ENCODE measurements around the gene MMAB.

Gene MMAB

GRCh38 chr12:109523071-109523470 lies 50.2 kb downstream of the MMAB start:
- Histone ChIP-seq H3K27me3 (no peaks in the 10 kb centered on the region), H3K36me3 (peaks cover 7% of the 10 kb centered on the region), H3K4me3 (ENCODE audit: low read depth, low read length) (no peak overlapping the region), H3K4me1 (peaks cover 63% of the 10 kb centered on the region), H3K9me3 (no peaks in the 10 kb centered on the region)
- peak; percentile 89 for DNase-seq
- no peak for TF ChIP-seq CTCF (IDR thresholded peaks at IDR 0.05; ENCODE audit: low read depth, low read length)

DNA sequence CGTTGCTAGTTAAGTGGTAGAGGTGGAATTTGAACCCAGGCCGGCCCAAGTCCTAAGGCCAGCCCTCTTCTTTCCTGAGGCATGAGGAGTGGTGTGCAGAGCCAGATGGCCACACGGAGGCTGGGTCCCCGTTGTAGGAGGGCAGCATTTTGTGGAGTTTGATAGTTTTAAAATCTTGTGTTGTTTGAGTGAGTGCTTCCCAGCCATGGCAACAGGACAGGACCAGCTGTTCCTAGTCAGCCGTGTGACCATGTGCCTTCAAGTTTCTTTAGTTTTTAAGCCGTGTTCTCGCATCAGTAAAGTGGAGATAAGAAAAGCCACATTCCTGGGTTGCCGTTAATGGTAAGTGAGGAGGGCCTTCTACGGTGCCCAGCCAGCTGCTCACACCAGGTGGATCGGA lies 51.5 kb downstream of the MMAB start:
- no peak for TF ChIP-seq CTCF (IDR thresholded peaks at IDR 0.05; ENCODE audit: low read depth, low read length)
- H3K4me3 ChIP-seq (ENCODE audit: low read depth, low read length) = no peak overlapping the region
- peaks cover 7% of the 10 kb centered on the region for H3K36me3 ChIP-seq
- DNase-seq = no peak
- no peaks in the 10 kb centered on the region for H3K27me3 ChIP-seq
- H3K4me1 ChIP-seq = peaks cover 54% of the 10 kb centered on the region
- no peaks in the 10 kb centered on the region for H3K9me3 ChIP-seq

DNA sequence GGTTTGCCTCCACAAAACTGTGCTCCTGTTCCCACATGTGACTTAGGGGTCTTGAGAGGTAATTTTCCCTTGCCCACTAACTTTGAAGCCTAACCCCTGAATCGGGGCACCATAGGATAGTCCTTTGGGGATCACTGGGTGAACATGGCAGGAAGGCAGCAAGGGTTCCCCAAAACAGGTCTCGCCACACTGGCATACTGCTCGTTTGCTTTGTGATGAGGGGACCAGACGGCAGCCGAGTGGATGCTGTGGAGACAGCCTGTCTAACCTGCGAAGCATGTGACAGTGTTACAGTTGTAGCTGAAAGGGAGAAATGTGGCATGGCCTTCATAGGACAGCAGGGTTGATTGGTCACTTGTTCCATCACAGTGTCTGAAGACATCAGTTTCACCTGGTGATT lies 53.5 kb downstream of the MMAB start:
- Histone ChIP-seq H3K4me3 (ENCODE audit: low read depth, low read length) (no peak overlapping the region), H3K4me1 (peaks cover 53% of the 10 kb centered on the region), H3K9me3 (no peaks in the 10 kb centered on the region), H3K27me3 (no peaks in the 10 kb centered on the region), H3K36me3 (peaks cover 7% of the 10 kb centered on the region)
- DNase-seq = no peak
- no peak for TF ChIP-seq CTCF (IDR thresholded peaks at IDR 0.05; ENCODE audit: low read depth, low read length)

DNA sequence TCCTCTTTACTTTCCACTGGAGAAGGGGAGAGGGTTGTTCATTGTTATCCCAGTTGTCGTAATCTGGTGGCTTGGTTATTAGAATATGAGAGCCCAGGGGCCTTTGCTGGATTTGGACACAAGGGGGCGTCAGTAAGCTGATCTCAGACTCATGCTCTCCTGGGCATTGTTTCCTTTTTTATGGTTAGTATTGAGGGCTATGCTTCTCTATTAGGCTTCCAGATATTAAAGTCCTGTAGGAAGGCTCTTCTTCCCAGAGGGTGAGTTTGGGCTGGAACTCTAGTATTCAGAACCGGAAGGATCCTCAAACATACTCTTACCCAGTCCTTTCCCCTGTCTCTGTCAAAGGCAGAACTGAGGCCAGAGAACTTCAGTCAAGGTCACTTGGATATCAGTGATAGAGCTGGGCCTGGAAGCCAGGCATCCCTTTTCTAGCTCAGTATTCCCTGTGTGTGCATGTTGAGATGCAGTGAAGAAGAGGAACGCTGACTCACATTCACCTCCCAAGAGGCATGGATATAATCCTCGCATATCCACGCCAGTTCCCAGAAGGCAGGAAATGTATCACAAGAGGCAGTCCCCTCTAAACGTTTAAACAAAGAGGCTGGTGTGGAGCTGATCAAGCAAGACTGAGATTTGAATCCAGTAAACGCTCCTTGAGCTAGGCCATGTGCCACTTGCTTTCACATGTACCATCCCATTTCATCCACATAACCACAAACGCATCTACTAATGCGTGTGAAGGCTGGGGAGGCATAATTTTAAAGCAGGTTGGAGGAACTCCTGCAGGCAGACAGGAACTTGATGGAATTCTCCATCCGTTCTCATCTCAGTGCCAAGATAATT lies 54.3 kb downstream of the MMAB start:
- Histone ChIP-seq H3K27me3 (no peaks in the 10 kb centered on the region), H3K4me3 (ENCODE audit: low read depth, low read length) (no peak overlapping the region), H3K4me1 (peaks cover 51% of the 10 kb centered on the region), H3K9me3 (no peaks in the 10 kb centered on the region), H3K36me3 (peaks cover 7% of the 10 kb centered on the region)
- TF ChIP-seq CTCF (IDR thresholded peaks at IDR 0.05; ENCODE audit: low read depth, low read length) = peak; percentile 96
- DNase-seq = peak; percentile 82

DNA sequence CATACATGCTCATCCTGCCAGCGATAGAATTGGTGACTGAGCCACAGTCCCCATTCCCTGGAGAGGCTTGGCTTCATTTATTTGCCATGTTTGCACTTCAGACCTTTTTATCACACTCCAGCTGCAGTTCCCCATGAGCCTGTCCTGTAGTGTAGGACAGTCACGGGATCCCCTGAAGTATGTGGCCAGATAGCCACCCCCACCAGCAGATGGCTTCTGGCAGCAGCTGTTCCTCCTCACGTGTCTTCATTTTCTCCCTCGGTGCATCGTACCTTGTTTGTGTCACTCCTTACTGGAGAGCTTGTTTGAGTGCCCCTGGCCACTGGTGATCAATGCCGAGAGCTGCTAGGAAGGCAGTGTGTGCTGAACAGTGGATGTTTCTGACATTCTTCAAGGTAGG lies 55.7 kb downstream of the MMAB start:
- H3K9me3 ChIP-seq = no peaks in the 10 kb centered on the region
- peak; percentile 49 for DNase-seq
- peaks cover 7% of the 10 kb centered on the region for H3K36me3 ChIP-seq
- peaks cover 38% of the 10 kb centered on the region for H3K4me1 ChIP-seq
- H3K27me3 ChIP-seq = no peaks in the 10 kb centered on the region
- H3K4me3 ChIP-seq (ENCODE audit: low read depth, low read length) = no peak overlapping the region
- no peak for TF ChIP-seq CTCF (IDR thresholded peaks at IDR 0.05; ENCODE audit: low read depth, low read length)

GRCh38 chr12:109513977-109514376 lies 59.3 kb downstream of the MMAB start:
- no peak overlapping the region for H3K4me3 ChIP-seq (ENCODE audit: low read depth, low read length)
- peaks cover 12% of the 10 kb centered on the region for H3K36me3 ChIP-seq
- H3K4me1 ChIP-seq = peaks cover 16% of the 10 kb centered on the region
- TF ChIP-seq CTCF (IDR thresholded peaks at IDR 0.05; ENCODE audit: low read depth, low read length) = no peak
- H3K9me3 ChIP-seq = no peaks in the 10 kb centered on the region
- DNase-seq = no peak
- H3K27me3 ChIP-seq = no peaks in the 10 kb centered on the region

Measured in BE2C (cell line).